Measurements from ENCODE around the gene DNASE1.

DNA sequence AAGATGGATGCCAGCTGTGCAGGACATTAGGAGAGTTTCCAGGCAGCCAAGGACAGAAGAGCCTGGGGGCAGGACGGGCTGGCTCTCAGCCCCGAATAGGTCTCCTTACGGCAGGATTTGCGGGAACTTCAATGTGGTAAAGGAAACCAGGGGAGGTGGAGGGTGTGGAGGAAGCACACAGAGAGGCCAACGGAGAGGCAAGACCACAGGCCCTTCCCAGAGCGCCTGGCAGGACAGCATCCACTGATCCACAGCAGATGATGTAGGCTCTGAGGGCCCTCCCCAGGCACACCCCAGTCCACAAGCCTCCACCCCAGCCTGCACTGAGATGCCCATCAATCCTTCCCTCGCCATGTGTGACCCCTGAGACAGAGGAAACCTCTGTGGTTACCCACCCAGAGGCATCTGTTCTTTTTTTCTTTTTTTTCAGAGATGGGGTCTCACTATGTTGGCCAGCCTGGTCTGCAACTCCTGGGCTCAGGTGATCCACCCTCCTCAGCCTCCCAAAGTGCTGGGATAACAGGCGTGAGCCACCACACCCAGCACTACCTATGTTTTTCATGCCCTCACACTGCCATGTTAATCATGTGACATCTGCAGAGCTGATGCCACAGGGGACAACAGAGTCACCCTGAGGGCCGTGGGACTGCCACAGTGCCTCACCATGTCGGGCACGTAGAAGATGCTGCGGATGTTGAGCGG is 19.3 kb downstream of the DNASE1 start:
- TF ChIP-seq CTCF (IDR thresholded peaks at IDR 0.05; ENCODE audit: low read length) (no peak), EZH2 (IDR thresholded peaks at IDR 0.05; ENCODE audit: borderline replicate concordance, low read length) (no peak)
